Lower leg skin (tissue), 4 donors: ENCODE measurements around the gene IQCH. TPM values are rescaled to one million over a fixed set of nuclear protein-coding genes. Genes with fewer than 3 reads are reported as not detected.

Experiments
- DNase-seq, 2 donors: peaks; one replicate each; pipeline ENCODE4 v3.0.0-alpha.2; 2019; ENCODE audit warnings: low spot score in 2 of 2
- H3K4me3 ChIP-seq: fragments of 200-600 bp; sonication (generic); 2 replicates; pipeline ENCODE4 v1.5.1; 2017; ENCODE audit warnings: mild to moderate bottlenecking, low read depth; ENCODE audit not compliant: poor library complexity, severe bottlenecking
- CTCF ChIP-seq, 3 donors: fragments of 450-650 bp; IDR thresholded peaks; one replicate each; pipeline ENCODE4 v1.5.1; 2016; ENCODE audit warnings: antibody characterized with exemption in 3 of 3, mild to moderate bottlenecking in 3 of 3, moderate library complexity in 2 of 3
- POLR2A ChIP-seq, 2 donors: fragments of 450-650 bp; IDR thresholded peaks; one replicate each; pipeline ENCODE4 v1.6.1; 2016 to 2017; ENCODE audit warnings: antibody characterized with exemption in 2 of 2, mild to moderate bottlenecking in 1 of 2, moderate library complexity in 1 of 2
- WGBS, 2 donors: methylation state at CpG; one replicate each; pipeline ENCODE4 v1.1.5; 2018; 5-methylcytosine and 5-hydroxymethylcytosine counted together
- intact Hi-C: fragments of 100-400 bp; cut with DNase I; formaldehyde crosslinking; loops from one replicate; pipeline ENCODE4 v1.15.0; 2023; ENCODE audit warnings: low total_unique reads
- total RNA-seq, 4 donors: library from RNA; depleted of rRNA; stranded (reverse); fragments of >200 nt; gene quantifications; one replicate each; pipeline ENCODE4 v1.1.0, GENCODE V29; 2016

Gene IQCH
- total RNA-seq, 4 donors from 2014 or later, result 0.17 to 1.6 (median 0.94) TPM

- no peak overlapping the region for H3K4me3 ChIP-seq
- TF ChIP-seq CTCF (IDR thresholded peaks at IDR 0.05) (no peak), POLR2A (IDR thresholded peaks at IDR 0.05) (no peak)
- intact Hi-C loops, result no loop called here
- DNase-seq, result no peak
- WGBS, 2 donors, result 77 to 78% methylated on average over 4 of the region's 4 CpGs
Observed at GRCh38 chr15:67403428-67404154, 149.0 kb downstream of the IQCH start.

DNA sequence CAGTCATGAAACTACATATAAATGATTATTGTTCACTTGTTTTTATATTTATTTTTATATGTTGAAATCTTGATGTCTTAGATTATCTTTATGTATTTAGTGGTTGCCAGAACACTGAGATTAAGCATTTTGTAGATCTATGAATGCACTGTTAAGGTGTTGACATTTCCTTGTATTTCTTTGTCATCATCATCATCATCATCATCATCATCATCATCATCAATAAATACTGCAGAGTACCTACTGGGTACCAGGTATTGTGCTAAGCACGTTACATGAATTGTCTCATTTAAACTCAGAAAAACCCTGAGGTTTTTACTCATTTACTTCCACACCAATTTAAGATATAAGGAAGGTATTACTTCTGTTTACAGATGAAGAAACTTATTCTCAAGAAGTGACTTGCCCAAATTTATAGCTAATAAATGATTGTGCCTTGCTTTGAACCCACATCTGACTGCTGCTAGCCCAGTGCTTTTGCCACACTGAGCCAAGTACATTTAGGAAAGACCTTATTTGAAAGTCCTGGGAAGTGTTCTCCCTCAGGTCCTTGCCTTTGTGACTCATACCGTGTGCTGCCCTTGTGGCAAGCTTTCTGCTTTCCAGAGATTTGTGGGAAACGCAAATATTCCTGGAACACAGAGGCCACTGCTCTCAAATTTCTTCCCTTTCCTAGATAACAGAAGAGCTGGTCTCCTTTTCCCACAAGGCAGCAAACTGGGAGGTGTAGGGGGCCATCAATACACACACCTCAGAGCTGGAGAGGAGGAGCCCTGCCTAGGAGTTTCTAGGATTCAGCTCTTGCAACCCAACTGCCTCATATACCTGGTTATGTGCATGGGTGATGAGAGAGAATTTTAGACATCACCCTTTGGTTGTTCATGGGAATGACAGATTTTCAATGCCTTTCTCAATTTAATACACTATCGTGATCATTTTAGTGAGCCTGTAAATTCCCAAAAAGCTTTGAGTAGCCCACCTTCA lies 150.9 kb downstream of the IQCH start:
- TF ChIP-seq POLR2A (IDR thresholded peaks at IDR 0.05) (no peak), CTCF (IDR thresholded peaks at IDR 0.05) (no peak)
- no peak overlapping the region for H3K4me3 ChIP-seq
- intact Hi-C loops, result no loop called here
- DNase-seq, result no peak
- 72 to 84% methylated on average over 4 of the region's 4 CpGs for WGBS, 2 donors

- no peak overlapping the region for H3K4me3 ChIP-seq
- TF ChIP-seq POLR2A (IDR thresholded peaks at IDR 0.05) (no peak), CTCF (IDR thresholded peaks at IDR 0.05) (no peak)
- no peak for DNase-seq
- intact Hi-C loops, result no loop called here
- 83 to 93% methylated on average over 1 of the region's 1 CpG for WGBS, 2 donors
Observed at GRCh38 chr15:67406257-67406861, 151.8 kb downstream of the IQCH start.

GRCh38 chr15:67407786-67408185 lies 153.2 kb downstream of the IQCH start:
- intact Hi-C loops, result no loop called here
- 69 to 84% methylated on average over 8 of the region's 8 CpGs for WGBS, 2 donors
- no peak for DNase-seq
- no peak overlapping the region for H3K4me3 ChIP-seq
- no peak for TF ChIP-seq POLR2A (IDR thresholded peaks at IDR 0.05)
- TF ChIP-seq CTCF (IDR thresholded peaks at IDR 0.05), result no peak

GRCh38 chr15:67409175-67409574 lies 154.6 kb downstream of the IQCH start:
- intact Hi-C loops, result no loop called here
- DNase-seq, result no peak
- TF ChIP-seq POLR2A (IDR thresholded peaks at IDR 0.05) (no peak), CTCF (IDR thresholded peaks at IDR 0.05) (no peak)
- WGBS, 2 donors, result 93 to 96% methylated on average over 6 of the region's 6 CpGs
- H3K4me3 ChIP-seq, result no peak overlapping the region
